HG03103 (cell line): ENCODE results near the gene CCDC116.

Experiments used
- ATAC-seq: cut with Tn5 transposase; IDR thresholded peaks from one replicate; pipeline ENCODE4 v1.9.1; 2021; ENCODE audit warnings: low read depth; ENCODE audit not compliant: unreplicated experiment

Gene CCDC116

GRCh38 chr22:21650280-21650679, 17.7 kb downstream of the CCDC116 start:
- no peak for ATAC-seq

DNA sequence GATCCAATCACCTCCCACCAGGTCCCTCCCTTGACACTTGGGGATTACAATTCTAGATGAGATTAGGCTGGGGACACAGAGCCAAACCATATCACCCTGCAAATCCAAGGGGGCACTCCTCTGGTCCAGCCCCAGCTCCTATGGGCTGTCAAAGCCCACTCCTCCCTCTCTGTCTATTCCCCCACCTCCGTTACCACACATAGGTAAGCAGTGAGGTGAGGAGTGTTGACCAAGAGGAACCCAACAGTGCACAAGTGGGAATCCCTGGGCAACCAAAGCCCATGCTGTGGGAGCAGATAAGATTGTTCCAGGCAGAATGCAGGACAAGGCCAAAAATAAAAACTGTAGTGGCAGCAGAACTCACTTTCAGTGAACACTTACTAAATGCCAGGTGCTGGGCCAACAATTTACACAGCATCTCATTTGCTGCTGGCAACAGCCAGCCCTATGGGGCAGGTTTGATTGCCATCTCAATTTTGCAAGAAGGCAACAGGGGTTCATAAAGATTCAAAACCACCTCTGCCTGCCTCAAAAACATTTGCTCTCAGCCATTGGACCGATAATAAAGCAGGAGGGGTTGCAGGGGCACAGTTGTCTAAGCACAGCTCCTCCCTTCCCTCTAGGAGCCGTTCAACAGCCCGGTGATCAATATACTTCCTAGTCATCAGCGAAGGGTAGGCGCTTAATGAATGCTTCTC, 18.4 kb downstream of the CCDC116 start:
- ATAC-seq, result no peak

- peak; percentile 15 for ATAC-seq
Measured at GRCh38 chr22:21651521-21652009, 19.0 kb downstream of the CCDC116 start.

- ATAC-seq, result peak; percentile 83
Measured at GRCh38 chr22:21652010-21652546, 19.5 kb downstream of the CCDC116 start.

DNA sequence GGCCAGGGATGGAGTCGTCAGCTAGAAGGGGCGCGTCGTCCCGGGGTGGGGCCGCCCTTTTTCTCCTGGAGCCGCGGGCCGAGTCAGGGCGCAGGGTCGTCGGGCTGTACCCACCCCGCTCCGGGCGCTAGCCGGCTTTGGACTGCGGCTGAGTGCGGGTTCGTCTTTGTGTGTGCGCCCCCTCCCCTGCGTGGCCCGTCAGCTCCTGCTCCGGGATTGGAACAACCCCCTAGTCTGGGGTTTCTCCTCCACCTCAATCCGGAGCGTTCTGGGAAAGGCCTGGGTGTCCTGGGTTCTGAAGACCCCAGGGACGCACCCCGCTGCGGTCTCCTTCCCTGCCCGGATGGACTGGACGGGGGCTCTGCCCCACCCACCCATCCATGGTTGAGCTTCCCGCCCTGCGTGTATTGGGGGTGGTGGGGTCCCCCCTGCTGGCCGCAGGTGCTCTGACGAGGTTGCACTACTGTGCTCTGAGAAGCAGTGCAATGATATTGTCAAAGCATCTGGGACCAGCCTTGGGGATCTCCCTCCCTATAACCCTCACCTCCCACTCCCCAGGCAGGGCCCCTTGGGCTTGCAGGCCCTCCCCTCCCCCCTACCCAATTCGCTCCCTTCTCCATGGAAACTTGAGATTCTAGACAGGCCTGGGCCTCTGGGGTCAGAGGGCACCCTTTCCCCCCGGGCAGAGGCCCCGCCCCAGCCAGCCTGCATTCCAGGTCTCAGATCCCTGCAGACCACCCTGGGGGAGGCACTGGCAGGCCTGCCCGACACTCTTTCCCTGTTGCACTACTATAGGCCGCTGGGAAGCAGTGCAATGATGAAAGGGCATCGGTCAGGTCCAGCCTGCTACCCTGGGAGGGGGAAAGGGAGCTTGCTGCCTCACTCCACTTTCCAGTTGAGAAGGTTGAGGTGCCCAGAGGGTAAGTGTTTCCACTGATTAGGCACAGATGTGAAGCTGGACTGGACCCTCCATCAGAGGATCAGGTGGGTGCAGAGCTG, 20.3 kb downstream of the CCDC116 start:
- no peak for ATAC-seq

- ATAC-seq, result no peak
Measured at GRCh38 chr22:21657020-21657359, 24.4 kb downstream of the CCDC116 start.

DNA sequence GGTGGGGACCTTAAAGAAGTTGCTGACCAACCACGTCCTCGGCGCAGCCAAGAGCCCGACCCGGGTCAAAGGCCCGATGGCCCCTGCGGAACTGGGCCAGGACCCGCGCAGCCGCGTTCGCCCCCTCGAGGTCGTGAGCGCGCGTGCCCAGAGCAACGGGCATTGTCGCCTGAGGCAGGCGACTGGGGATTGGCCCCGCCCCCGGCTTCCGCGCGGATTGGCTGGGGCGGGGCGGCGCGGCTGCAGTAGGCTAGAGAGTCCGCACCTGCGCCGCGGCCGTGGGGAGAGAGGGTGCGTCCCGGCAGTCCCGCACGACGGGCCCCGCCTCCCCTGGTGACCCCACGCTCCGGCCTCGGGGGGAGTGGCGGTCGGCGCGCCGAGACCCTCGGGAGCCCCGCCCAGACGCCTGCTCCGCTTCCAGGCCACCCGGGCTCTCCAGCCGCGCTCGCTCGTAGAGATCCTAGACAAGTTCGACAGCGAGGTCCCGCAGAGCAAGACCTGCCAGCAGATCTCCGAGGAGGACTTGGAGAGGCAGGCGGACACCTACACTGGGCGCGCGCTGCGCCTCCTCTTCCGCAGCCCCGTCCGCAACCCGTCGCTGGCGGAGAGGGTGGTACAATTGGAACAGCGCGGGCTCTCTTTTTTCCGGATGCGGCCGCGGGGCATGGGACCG, 24.9 kb downstream of the CCDC116 start:
- no peak for ATAC-seq

- ATAC-seq, result no peak
Measured at GRCh38 chr22:21659864-21660525, 27.4 kb downstream of the CCDC116 start.

GRCh38 chr22:21660904-21661303, 28.3 kb downstream of the CCDC116 start:
- no peak for ATAC-seq

DNA sequence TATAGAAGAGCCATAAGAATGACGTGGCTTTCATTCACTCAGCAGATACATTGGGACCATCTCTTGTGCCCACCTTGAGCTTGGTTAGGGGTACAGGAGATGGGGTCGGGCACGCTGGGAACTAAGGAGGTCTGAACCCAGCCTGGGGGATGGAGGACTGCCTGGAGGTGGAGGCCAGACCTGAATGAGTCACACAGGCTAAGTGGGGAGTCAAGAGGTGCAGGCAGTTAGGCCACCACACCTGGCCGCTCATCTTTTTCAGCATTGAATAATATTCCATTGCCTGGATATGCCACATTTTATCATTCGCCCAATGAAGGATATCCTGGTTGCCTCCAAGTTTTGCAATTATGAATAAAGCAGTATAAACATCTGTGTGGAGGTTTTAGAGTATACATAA, 29.4 kb downstream of the CCDC116 start:
- no peak for ATAC-seq

DNA sequence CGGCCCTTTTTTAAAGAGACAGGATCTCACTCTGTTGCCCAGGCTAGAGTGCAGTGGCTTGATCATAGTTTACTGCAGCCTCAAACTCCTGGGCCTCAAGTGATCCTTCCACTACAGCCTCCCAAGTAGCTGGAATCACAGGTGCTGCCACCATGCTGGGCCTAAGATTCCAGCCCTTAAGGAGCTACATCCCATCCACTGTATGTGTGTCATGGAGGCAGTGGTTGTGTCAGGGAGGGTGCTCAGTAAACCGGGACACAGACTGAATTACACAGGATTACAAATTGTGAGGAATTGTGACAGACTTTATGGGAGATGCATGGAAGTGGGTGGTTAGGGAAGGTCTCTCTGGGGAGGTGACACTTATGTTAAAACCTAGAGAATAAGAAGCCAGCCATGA, 31.2 kb downstream of the CCDC116 start:
- ATAC-seq, result no peak

DNA sequence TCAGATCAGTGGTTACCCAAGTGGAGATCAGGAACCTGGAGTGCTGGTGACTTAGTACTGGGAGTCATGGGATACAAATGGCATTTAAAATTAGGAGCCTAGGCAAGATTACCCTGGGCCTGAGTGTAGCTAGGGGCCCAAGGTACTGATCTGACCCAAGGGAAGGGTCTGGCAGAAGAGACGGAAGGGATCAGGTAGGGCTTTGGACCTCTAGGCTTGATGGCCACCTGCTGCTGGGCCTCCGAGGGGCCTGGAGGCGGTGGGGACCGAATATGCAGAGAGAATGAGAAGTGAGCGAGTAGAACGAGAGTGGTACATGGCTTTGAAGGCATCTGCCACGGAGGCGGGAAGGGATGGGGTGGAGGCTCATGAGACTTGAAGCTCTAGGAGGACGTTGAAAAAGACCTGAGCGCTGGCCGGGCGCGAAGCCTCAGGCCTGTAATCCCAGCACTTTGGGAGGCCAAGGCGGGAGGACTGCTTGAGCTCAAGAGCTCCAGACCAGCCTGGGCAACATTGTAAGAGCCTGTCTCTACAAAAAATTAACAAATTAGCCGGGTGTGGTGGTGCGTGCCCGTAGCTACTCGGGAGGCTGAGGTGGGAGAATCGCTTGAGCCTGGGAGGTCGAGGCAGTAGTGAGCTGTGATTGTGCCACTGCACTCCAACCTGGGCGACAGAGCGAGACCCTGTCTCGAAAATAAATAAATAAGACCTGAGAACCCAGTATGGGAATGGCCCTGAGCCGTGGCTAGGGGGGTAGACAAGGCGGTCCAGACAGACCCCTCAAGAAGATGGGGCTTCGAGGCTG, 32.7 kb downstream of the CCDC116 start:
- no peak for ATAC-seq

GRCh38 chr22:21666786-21667185, 34.2 kb downstream of the CCDC116 start:
- no peak for ATAC-seq

GRCh38 chr22:21669026-21669425, 36.5 kb downstream of the CCDC116 start:
- ATAC-seq, result no peak

DNA sequence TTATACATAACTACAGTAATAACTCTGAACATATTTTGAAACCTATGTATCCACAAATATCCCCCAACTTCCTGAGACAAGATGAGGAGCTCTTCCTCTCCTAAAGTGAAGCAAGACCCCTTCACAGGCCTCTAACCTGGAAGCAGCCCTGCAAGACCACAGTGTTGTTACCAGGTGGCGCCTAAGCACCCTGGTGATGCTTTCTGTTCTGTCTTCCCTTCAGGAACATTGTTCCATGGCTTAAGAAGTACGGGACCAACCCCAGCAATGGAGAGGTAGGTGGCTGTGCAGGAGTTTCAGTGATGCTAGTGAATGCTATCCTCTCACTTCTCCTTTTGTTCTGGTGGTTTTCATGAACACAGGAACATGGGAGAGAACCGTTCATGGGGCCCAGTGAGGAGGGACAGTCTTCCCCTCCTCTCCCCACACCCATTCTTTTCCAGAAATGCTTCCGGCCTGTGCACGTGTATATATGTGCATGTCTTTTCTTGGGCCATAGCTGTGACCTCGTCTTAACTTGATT, 39.6 kb downstream of the CCDC116 start:
- ATAC-seq, result no peak

DNA sequence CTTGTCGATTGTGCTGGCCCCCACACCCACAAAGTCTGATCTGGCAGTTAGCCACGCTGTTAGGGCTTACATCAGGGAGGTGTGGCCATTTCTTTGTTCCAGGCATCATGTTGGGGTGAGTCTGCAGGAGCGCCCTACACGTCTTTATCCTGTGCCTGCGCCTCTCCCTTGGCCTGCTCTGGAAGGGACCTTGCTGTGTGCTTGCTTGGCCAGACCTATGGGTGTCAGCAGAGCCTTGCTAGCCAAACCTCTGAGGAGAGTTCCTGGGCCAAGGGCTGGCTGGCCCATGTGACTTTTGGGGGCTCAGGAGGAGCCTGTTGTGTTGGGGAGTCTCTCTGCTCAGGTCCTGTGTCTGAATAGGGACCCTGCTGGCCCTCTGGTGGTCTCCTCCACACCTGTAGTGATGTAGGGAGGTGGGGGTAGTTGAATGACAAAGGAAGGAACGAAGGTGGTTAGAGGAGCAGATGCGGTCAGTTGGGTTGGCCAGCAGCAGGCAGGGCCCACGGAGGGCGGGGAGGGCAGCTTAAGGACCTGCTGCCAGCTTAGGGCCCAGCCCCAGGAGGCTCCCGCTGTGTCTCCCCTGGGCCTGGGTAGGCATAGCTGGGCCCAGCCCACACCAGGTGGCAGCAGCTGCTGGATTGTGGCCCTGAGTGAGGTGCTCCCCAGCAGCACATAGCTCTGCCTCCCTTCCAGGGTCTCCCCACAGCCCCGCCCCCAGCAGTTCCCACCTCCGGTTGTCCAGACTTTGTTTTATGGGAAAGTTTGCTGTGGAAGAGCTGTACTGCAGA, 41.2 kb downstream of the CCDC116 start:
- no peak for ATAC-seq

GRCh38 chr22:21674638-21675245, 42.2 kb downstream of the CCDC116 start:
- ATAC-seq, result no peak
